ENCODE data around the gene VPS13C. TPM values are rescaled to one million over a fixed set of nuclear protein-coding genes. Genes with fewer than 3 reads are reported as not detected.
"Not testable (repeated sequence)": the region's sequence is repeated elsewhere in the genome, so short reads cannot be mapped to it uniquely, and the experiment has no call there.

Gene VPS13C
- total and polyA plus RNA-seq, 8 donors, result 8.8 to 49.6 (median 27.9) TPM

DNA sequence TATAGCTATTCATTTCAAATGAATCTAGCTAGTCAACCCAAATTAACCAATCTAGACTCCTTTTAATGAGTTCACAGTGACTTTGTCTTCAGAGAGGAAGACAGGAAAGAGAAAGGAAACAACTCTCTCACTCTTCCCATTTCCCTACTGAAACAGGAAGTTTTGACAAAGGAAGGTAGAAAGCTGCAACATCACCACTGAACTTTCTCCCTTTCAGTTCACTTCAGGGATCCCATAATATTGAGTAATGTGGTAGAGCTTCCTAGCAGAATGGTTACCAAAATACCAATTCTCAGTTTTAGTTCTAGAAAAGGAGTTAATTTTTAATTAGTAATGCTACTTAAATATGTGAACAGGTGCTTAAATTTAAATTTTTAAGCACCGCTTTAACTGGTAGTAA, 7.5 kb downstream of the VPS13C start:
- 92 to 96% methylated on average over 1 of the region's 1 CpG for WGBS, 2 donors
- H3K4me1 ChIP-seq, result peaks cover 0 to 26% (median 4%) of the 10 kb centered on the region in 3 donors
- H3K4me3 ChIP-seq, result no peak overlapping the region
- H3K36me3 ChIP-seq, result no peaks in the 10 kb centered on the region
- DNase-seq, result no peak
- TF ChIP-seq, protein P1, sequence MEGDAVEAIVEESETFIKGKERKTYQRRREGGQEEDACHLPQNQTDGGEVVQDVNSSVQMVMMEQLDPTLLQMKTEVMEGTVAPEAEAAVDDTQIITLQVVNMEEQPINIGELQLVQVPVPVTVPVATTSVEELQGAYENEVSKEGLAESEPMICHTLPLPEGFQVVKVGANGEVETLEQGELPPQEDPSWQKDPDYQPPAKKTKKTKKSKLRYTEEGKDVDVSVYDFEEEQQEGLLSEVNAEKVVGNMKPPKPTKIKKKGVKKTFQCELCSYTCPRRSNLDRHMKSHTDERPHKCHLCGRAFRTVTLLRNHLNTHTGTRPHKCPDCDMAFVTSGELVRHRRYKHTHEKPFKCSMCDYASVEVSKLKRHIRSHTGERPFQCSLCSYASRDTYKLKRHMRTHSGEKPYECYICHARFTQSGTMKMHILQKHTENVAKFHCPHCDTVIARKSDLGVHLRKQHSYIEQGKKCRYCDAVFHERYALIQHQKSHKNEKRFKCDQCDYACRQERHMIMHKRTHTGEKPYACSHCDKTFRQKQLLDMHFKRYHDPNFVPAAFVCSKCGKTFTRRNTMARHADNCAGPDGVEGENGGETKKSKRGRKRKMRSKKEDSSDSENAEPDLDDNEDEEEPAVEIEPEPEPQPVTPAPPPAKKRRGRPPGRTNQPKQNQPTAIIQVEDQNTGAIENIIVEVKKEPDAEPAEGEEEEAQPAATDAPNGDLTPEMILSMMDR (IDR thresholded peaks at IDR 0.05), result no peak
- ATAC-seq, result no peak
- H3K27me3 ChIP-seq, result no peaks in the 10 kb centered on the region
- H3K27ac ChIP-seq, result peak overlapping the region in 1 of 4 donors; percentile 2
- no peaks in the 10 kb centered on the region for H3K9me3 ChIP-seq
- FAIRE-seq, result no peak
- intact Hi-C loops (cut with DNase I), result no loop called here

- Histone ChIP-seq H3K27ac (no peak overlapping the region), H3K27me3 (no peaks in the 10 kb centered on the region), H3K4me3 (no peak overlapping the region), H3K4me1 (peaks cover 0 to 22% (median 0%) of the 10 kb centered on the region in 3 donors), H3K9me3 (no peaks in the 10 kb centered on the region), H3K36me3 (no peaks in the 10 kb centered on the region)
- 97 to 98% methylated on average over 4 of the region's 4 CpGs for WGBS, 2 donors
- ATAC-seq, result no peak
- intact Hi-C loops (cut with DNase I), result no loop called here
- TF ChIP-seq, protein P1 (IDR thresholded peaks at IDR 0.05), result no peak
- no peak for DNase-seq
- FAIRE-seq, result no peak
Observed at GRCh38 chr15:62051166-62051565, 9.1 kb downstream of the VPS13C start.

- ATAC-seq, result no peak
- 32 to 33% methylated on average over 1 of the region's 1 CpG for WGBS, 2 donors
- no peaks in the 10 kb centered on the region for H3K36me3 ChIP-seq
- no peaks in the 10 kb centered on the region for H3K27me3 ChIP-seq
- intact Hi-C loops (cut with DNase I), result no loop called here
- no peak overlapping the region for H3K4me3 ChIP-seq
- no peak for DNase-seq
- peaks cover 0 to 28% (median 0%) of the 10 kb centered on the region in 3 donors for H3K4me1 ChIP-seq
- TF ChIP-seq, protein P1 (IDR thresholded peaks at IDR 0.05), result no peak
- H3K9me3 ChIP-seq, result no peaks in the 10 kb centered on the region
- H3K27ac ChIP-seq, result peak overlapping the region in 1 of 4 donors; percentile 37
- no peak for FAIRE-seq
Observed at GRCh38 chr15:62050115-62050514, 10.1 kb downstream of the VPS13C start.

- H3K4me3 ChIP-seq; H3K9me3 ChIP-seq; intact Hi-C loops (cut with DNase I); DNase-seq; FAIRE-seq; H3K27me3 ChIP-seq; H3K27ac ChIP-seq; H3K36me3 ChIP-seq; ATAC-seq: not testable (repeated sequence)
- WGBS, 2 donors, result 93 to 98% methylated on average over 3 to 4 of the region's 4 CpGs
- peaks cover 0 to 18% (median 0%) of the 10 kb centered on the region in 3 donors for H3K4me1 ChIP-seq
Observed at GRCh38 chr15:62048254-62048653, 12.0 kb downstream of the VPS13C start.

GRCh38 chr15:62047282-62047827, 12.9 kb downstream of the VPS13C start:
- intact Hi-C loops (cut with DNase I), result no loop called here
- no peaks in the 10 kb centered on the region for H3K36me3 ChIP-seq
- 78 to 85% methylated on average over 2 of the region's 2 CpGs for WGBS, 2 donors
- TF ChIP-seq, protein P1 (IDR thresholded peaks at IDR 0.05), result no peak
- H3K4me3 ChIP-seq, result no peak overlapping the region
- no peak overlapping the region for H3K27ac ChIP-seq
- ATAC-seq (peak in 1 of 4 donors; percentile 22), DNase-seq (no peak), FAIRE-seq (no peak)
- H3K4me1 ChIP-seq, result peaks cover 2 to 16% (median 5%) of the 10 kb centered on the region in 3 donors
- no peaks in the 10 kb centered on the region for H3K9me3 ChIP-seq
- no peaks in the 10 kb centered on the region for H3K27me3 ChIP-seq
